Ovary (tissue), 9 donors: ENCODE measurements around the gene CYP27C1. TPM values are rescaled to one million over a fixed set of nuclear protein-coding genes. Genes with fewer than 3 reads are reported as not detected.

Experiments
- DNase-seq, 5 donors: peaks; one replicate each; pipeline ENCODE4 v3.0.0-alpha.2; 2019 to 2020
- H3K27ac ChIP-seq, 2 donors: fragments of 200-600 bp; one replicate each; pipeline versions ENCODE4 v1.5.1 to v1.8.0; 2019 to 2022
- H3K27me3 ChIP-seq: fragments of 200-600 bp; one replicate; pipeline ENCODE4 v1.8.0; 2022
- H3K36me3 ChIP-seq: fragments of 200-600 bp; sonication (generic); one replicate; pipeline ENCODE4 v1.5.1; 2019
- H3K4me1 ChIP-seq: one replicate; pipeline ENCODE4 v1.8.1; 2013; ENCODE audit warnings: mild to moderate bottlenecking, moderate library complexity; ENCODE audit not compliant: insufficient read depth
- H3K4me3 ChIP-seq: fragments of 200-600 bp; sonication (generic); one replicate; pipeline ENCODE4 v1.5.1; 2017
- H3K9me3 ChIP-seq, 2 donors: fragments of 200-600 bp in 1 of 2; sonication (generic) in 1 of 2; one replicate each; pipeline versions ENCODE4 v1.5.1 to v1.8.1; 2013 to 2019; ENCODE audit warnings: mild to moderate bottlenecking in 1 of 2, moderate library complexity in 1 of 2
- CTCF ChIP-seq, 3 donors: fragments of 450-650 bp in 2 of 3; fragments of 200-600 bp in 1 of 3; IDR thresholded peaks; one replicate each; pipeline versions ENCODE4 v1.5.1 to v1.8.0; 2016 to 2022; ENCODE audit warnings: antibody characterized with exemption in 3 of 3, mild to moderate bottlenecking in 1 of 3
- EP300 ChIP-seq: sonication (generic); formaldehyde crosslinking; IDR thresholded peaks from one replicate; pipeline ENCODE4 v1.6.1; 2017; ENCODE audit warnings: antibody characterized with exemption
- POLR2A ChIP-seq: fragments of 450-650 bp; IDR thresholded peaks from one replicate; pipeline ENCODE4 v1.6.1; 2017; ENCODE audit warnings: antibody characterized with exemption, mild to moderate bottlenecking, moderate library complexity
- WGBS, 3 donors: extraction: QIAGEN DNeasy Blood & Tissue Kit in 1 of 3; methylation state at CpG; one replicate each; pipeline versions ENCODE4 v1.1.5 to v1.1.7; 2013 to 2017; 5-methylcytosine and 5-hydroxymethylcytosine counted together
- intact Hi-C, 4 donors: fragments of 100-400 bp; cut with DNase I; formaldehyde crosslinking; loops; one replicate each; pipeline versions ENCODE4 v1.11.0 to v1.15.1; 2022 to 2023
- polyA plus RNA-seq, 2 donors: library from polyadenylated mRNA; stranded (reverse); fragments of 200-250 nt in 1 of 2; fragments of 350-450 nt in 1 of 2; fragmentation: Illumina TruSeq in 1 of 2; extraction: RNeasy Lipid Tissue Mini Kit (QIAGEN cat#74804) in 1 of 2; gene quantifications; one replicate each; pipeline ENCODE4 v1.2.3, GENCODE V29; 2013 to 2014
- total RNA-seq, 7 donors: library from RNA; depleted of rRNA in 2 of 7; stranded (reverse); fragments of >200 nt in 2 of 7; fragmentation: NEBNext Ultra II Directional in 3 of 7; extraction: Animal tissue kit (Norgen Biotek cat#: 25700) in 3 of 7; gene quantifications; one replicate each; pipeline versions ENCODE4 v1.1.0 to v1.2.4, GENCODE V29; 2016 to 2023
- donor health status: DM: no; HTN: no; CAD: no; lungs with moderate emphysema.
- donor health status: DM: no; HTN: no; CAD: no.
- donor health status: Bipolar disorder and iron deficiency.
- donor health status: DM: yes; HTN: yes; CAD: no.
- donor health status: DM: no; HTN: no; CAD: no.
- donor health status: DM: yes; HTN: yes; CAD: no.

Gene CYP27C1
- total and polyA plus RNA-seq, 9 donors = 0.07 to 0.52 (median 0.17) TPM; not detected in 1

- peak overlapping the region in 1 of 2 donors; percentile 23 for H3K27ac ChIP-seq
- no peak for TF ChIP-seq CTCF (IDR thresholded peaks at IDR 0.05)
- TF ChIP-seq EP300 = no peak
- TF ChIP-seq POLR2A = no peak
- no peaks in the 10 kb centered on the region for H3K36me3 ChIP-seq
- no peak overlapping the region for H3K4me3 ChIP-seq
- H3K9me3 ChIP-seq = no peaks in the 10 kb centered on the region
- 3 to 10% (median 4%) methylated on average over 2 of the region's 2 CpGs for WGBS, 3 donors
- intact Hi-C loops = loop anchor here in 1 of 4 donors (10.0 kb wide), 1 partner anchor 71 kb away; no protein-coding TSS in a partner anchor
- H3K27me3 ChIP-seq = no peaks in the 10 kb centered on the region
- H3K4me1 ChIP-seq = peaks cover 7% of the 10 kb centered on the region
- DNase-seq = peak; percentile 51 to 79 (median 65)
Measured at GRCh38 chr2:127155947-127156346, 64.2 kb downstream of the CYP27C1 start.

DNA sequence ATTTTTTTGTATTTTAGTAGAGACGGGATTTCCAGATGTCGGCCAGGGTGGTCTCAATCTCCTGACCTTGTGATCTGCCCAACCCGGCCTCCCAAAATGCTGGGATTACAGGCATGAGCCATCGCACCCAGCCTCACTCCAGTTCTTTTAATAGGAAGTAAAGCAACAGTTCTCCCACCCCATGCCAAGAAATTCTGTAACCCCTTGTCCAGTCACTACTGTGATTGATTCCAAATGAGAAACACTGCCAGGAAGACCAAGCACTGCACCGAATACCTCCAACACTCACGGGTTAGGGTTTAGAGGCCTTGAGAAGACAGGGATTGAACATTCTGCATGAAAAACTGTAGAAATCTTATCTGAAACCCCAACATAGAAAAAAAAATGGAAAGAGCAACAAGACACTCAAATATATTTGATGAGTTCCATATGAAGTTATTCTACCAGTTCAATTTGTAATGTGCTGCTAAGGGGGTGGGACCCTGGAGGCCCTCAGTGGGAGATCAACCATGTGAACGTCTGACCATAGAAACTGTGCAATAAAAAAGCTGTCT lies 65.0 kb downstream of the CYP27C1 start:
- intact Hi-C loops = loop anchor here in 1 of 4 donors (10.0 kb wide), 1 partner anchor 70 kb away; no protein-coding TSS in a partner anchor
- H3K27me3 ChIP-seq = no peaks in the 10 kb centered on the region
- TF ChIP-seq EP300 = no peak
- TF ChIP-seq CTCF (IDR thresholded peaks at IDR 0.05) = no peak
- no peak for TF ChIP-seq POLR2A
- H3K4me1 ChIP-seq = peaks cover 7% of the 10 kb centered on the region
- no peaks in the 10 kb centered on the region for H3K36me3 ChIP-seq
- no peak overlapping the region for H3K4me3 ChIP-seq
- peak in 3 of 5 donors; percentile 39 to 49 (median 47) for DNase-seq
- no peaks in the 10 kb centered on the region for H3K9me3 ChIP-seq
- peak overlapping the region in 1 of 2 donors; percentile 61 for H3K27ac ChIP-seq
- WGBS, 3 donors = 10 to 19% (median 11%) methylated on average over 7 of the region's 7 CpGs

DNA sequence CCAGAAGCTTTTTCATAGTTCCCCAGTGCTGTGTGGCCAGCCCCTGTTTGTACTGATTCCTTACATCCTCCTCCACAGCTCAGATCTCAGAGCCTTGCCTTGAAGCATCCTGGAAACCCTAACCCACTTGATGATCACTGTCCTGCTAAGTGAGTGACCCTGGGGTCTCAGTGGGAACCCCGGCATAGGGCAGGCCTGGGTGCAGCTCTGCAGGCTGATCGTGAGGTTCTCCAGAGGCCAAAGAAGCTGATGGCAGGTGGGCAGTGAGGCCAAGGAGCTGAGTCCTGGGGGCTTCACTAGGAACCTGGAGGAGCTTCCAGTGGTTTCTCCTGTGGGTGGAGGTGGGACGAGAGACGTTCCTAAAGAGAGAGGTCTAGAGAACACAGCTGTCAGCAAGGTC lies 65.7 kb downstream of the CYP27C1 start:
- 42 to 62% (median 52%) methylated on average over 4 of the region's 4 CpGs for WGBS, 3 donors
- H3K27ac ChIP-seq = peak overlapping the region; percentile 43 to 61

DNA sequence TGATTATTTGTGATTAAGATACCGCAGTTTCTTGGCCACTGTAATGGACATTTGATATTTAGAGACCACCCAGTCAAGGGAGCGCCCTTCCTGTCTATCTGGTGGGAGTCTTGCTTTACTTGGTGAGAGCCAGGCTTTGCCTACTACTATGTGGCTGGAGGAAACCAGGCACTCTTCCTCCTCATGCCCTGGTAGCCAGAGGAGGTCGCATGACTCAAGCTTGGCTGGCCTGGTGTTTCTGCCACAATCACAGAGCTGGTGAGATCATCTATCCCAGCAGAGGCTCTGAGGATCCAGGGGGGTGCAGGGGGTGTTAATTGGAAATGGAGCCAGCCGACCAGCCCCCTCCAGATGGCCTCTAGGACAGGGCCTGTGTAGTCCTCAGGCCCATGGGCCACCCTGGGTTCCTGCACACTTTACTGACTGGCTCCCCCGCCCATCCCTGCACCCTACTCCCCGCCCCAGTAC lies 66.4 kb downstream of the CYP27C1 start:
- no peak overlapping the region for H3K4me3 ChIP-seq
- peak overlapping the region; percentile 43 to 61 for H3K27ac ChIP-seq
- H3K36me3 ChIP-seq = no peaks in the 10 kb centered on the region
- WGBS, 3 donors = 61 to 80% (median 75%) methylated on average over 6 of the region's 6 CpGs
- DNase-seq = peak in 3 of 5 donors; percentile 27 to 57 (median 47)
- peaks cover 7% of the 10 kb centered on the region for H3K4me1 ChIP-seq
- intact Hi-C loops = loop anchor here in 1 of 4 donors (10.0 kb wide), 1 partner anchor 69 kb away; no protein-coding TSS in a partner anchor
- TF ChIP-seq POLR2A (no peak), CTCF (IDR thresholded peaks at IDR 0.05) (no peak), EP300 (no peak)
- no peaks in the 10 kb centered on the region for H3K27me3 ChIP-seq
- H3K9me3 ChIP-seq = no peaks in the 10 kb centered on the region

More for the DNA sequence above, 65.7 kb downstream of the CYP27C1 start:
- H3K4me3 ChIP-seq = no peak overlapping the region
- H3K9me3 ChIP-seq = no peaks in the 10 kb centered on the region
- H3K4me1 ChIP-seq = peaks cover 7% of the 10 kb centered on the region
- intact Hi-C loops = loop anchor here in 1 of 4 donors (10.0 kb wide), 1 partner anchor 70 kb away; no protein-coding TSS in a partner anchor
- TF ChIP-seq POLR2A (no peak), EP300 (no peak), CTCF (IDR thresholded peaks at IDR 0.05) (no peak)
- no peaks in the 10 kb centered on the region for H3K27me3 ChIP-seq
- no peaks in the 10 kb centered on the region for H3K36me3 ChIP-seq
- peak in 1 of 5 donors; percentile 15 for DNase-seq
